ENCODE measurements around the gene LRRC23. TPM values are rescaled to one million over a fixed set of nuclear protein-coding genes. Genes with fewer than 3 reads are reported as not detected.
A peak's percentile ranks its signal among the peaks of the same experiment; 100 is the strongest.

Gene LRRC23
- total and polyA plus RNA-seq, 12 donors, result 6.9 to 29.0 (median 13.1) TPM

DNA sequence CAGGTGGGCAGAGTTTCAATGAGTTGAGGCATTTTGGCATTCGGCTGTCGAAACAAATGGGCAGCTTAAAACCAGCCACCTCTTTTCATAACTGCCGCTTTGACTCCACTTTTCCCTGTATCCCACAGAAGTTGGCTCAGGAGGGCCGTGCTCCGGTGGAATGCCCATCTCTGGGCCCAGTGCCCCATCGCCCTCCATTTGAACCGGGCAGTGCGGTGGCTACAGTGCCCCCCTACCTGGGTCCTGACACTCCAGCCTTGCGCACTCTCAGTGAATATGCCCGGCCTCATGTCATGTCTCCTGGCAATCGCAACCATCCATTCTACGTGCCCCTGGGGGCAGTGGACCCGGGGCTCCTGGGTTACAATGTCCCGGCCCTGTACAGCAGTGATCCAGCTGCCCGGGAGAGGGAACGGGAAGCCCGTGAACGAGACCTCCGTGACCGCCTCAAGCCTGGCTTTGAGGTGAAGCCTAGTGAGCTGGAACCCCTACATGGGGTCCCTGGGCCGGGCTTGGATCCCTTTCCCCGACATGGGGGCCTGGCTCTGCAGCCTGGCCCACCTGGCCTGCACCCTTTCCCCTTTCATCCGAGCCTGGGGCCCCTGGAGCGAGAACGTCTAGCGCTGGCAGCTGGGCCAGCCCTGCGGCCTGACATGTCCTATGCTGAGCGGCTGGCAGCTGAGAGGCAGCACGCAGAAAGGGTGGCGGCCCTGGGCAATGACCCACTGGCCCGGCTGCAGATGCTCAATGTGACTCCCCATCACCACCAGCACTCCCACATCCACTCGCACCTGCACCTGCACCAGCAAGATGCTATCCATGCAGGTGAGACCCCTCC is 34.0 kb downstream of the LRRC23 start:
- Histone ChIP-seq H3K9me3 (replicated peaks in 1 of 3) (no peaks in the 10 kb centered on the region), H3K27me3 (no peaks in the 10 kb centered on the region), H3K4me3 (peak overlapping the region in 1 of 4 donors; percentile 65), H3K36me3 (replicated peaks in 1 of 2) (peaks cover 0 to 27% of the 10 kb centered on the region in 2 donors), H3K4me1 (replicated peaks in 1 of 2) (peaks cover 15 to 60% of the 10 kb centered on the region in 2 donors), H3K27ac (peak overlapping the region in 4 of 5 donors; percentile 44 to 96 (median 89))
- intact Hi-C loops (cut with DNase I), result no loop called here
- WGBS, 4 donors, result 74 to 77% (median 75%) methylated on average over 19 to 32 of the region's 32 CpGs
- peak in 4 of 7 donors; percentile 31 to 65 (median 45) for DNase-seq
- no peak for TF ChIP-seq POLR2A (IDR thresholded peaks at IDR 0.05)
- TF ChIP-seq CTCF (IDR thresholded peaks at IDR 0.05), result no peak

- H3K27ac ChIP-seq, result peak overlapping the region in 3 of 5 donors; percentile 82 to 96 (median 96)
- intact Hi-C loops (cut with DNase I), result no loop called here
These were observed 34.5 kb downstream of the LRRC23 start for GRCh38 chr12:6939191-6939540.

GRCh38 chr12:6941267-6941666 is 36.6 kb downstream of the LRRC23 start:
- H3K9me3 ChIP-seq (replicated peaks in 1 of 3), result no peaks in the 10 kb centered on the region
- peak; percentile 43 to 78 (median 67) for DNase-seq
- no peak overlapping the region for H3K4me3 ChIP-seq
- WGBS, 4 donors, result 48 to 87% (median 53%) methylated on average over 7 to 12 of the region's 12 CpGs
- no peaks in the 10 kb centered on the region for H3K36me3 ChIP-seq (replicated peaks in 1 of 2)
- TF ChIP-seq CTCF (IDR thresholded peaks at IDR 0.05) (no peak), POLR2A (IDR thresholded peaks at IDR 0.05) (no peak)
- H3K4me1 ChIP-seq (replicated peaks in 1 of 2), result peaks cover 31 to 62% of the 10 kb centered on the region in 2 donors
- intact Hi-C loops (cut with DNase I), result no loop called here
- H3K27me3 ChIP-seq, result no peaks in the 10 kb centered on the region
- peak overlapping the region in 4 of 5 donors; percentile 9 to 97 (median 78) for H3K27ac ChIP-seq

More at GRCh38 chr12:6939191-6939540, 34.5 kb downstream of the LRRC23 start:
- Histone ChIP-seq H3K36me3 (replicated peaks in 1 of 2) (peaks cover 0 to 21% of the 10 kb centered on the region in 2 donors), H3K4me3 (no peak overlapping the region), H3K4me1 (replicated peaks in 1 of 2) (peaks cover 15 to 59% of the 10 kb centered on the region in 2 donors), H3K27me3 (no peaks in the 10 kb centered on the region), H3K9me3 (replicated peaks in 1 of 3) (no peaks in the 10 kb centered on the region)
- no peak for DNase-seq
- TF ChIP-seq POLR2A (IDR thresholded peaks at IDR 0.05) (no peak), CTCF (IDR thresholded peaks at IDR 0.05) (no peak)
- WGBS, 4 donors, result 35 to 48% (median 45%) methylated on average over 2 of the region's 2 CpGs

- Histone ChIP-seq H3K9me3 (replicated peaks in 1 of 3) (no peaks in the 10 kb centered on the region), H3K27ac (peak overlapping the region in 4 of 5 donors; percentile 9 to 97 (median 95)), H3K4me3 (no peak overlapping the region), H3K4me1 (replicated peaks in 1 of 2) (peaks cover 33 to 65% of the 10 kb centered on the region in 2 donors), H3K36me3 (replicated peaks in 1 of 2) (no peaks in the 10 kb centered on the region), H3K27me3 (no peaks in the 10 kb centered on the region)
- peak; percentile 64 to 76 (median 69) for DNase-seq
- intact Hi-C loops (cut with DNase I), result no loop called here
- TF ChIP-seq POLR2A (IDR thresholded peaks at IDR 0.05), result no peak
- no peak for TF ChIP-seq CTCF (IDR thresholded peaks at IDR 0.05)
- 46 to 59% (median 52%) methylated on average over 6 to 12 of the region's 12 CpGs for WGBS, 4 donors
These were observed 37.2 kb downstream of the LRRC23 start for GRCh38 chr12:6941782-6942181.

Measured in adrenal gland (tissue), 12 donors.